ENCODE results near the gene DCAF15. TPM values are rescaled to one million over a fixed set of nuclear protein-coding genes. Genes with fewer than 3 reads are reported as not detected.

The DCAF15 gene
- total and polyA plus RNA-seq, 7 donors = 9.2 to 25.3 (median 16.6) TPM

DNA sequence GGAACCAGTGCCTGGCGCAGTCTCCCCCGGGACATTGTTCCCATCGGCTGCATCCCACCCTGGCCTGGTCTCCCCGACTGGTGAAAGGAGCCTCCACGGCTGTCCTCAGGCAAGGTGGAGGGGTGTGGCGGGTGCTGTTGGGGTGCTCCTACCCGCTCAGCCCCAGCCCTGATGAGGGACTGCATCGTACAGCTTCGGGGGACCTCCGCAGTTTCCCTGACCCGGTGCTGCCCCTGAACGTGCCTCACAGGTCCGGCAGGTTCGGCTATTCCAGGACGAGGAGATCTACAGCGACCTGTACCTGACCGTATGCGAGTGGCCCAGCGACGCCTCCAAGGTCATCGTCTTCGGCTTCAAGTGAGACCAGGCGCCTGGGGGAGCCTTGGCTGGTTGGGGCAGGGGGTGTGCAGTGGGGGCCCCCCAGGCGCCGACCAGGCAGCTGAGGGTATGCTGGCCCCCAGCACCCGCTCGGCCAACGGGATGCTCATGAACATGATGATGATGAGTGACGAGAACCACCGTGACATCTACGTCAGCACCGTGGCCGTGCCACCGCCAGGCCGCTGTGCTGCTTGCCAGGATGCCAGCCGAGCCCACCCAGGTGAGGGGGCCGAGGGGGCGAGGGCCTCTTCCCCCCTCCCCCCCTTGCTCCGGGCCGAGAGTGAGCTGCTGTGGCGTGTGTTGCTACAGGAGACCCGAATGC, 3.5 kb downstream of the DCAF15 start:
- Histone ChIP-seq H3K4me3 (no peak overlapping the region), H3K9me3 (no peaks in the 10 kb centered on the region), H3K27ac (peak overlapping the region; percentile 65), H3K4me1 (peaks cover 10% of the 10 kb centered on the region), H3K27me3 (ENCODE audit: insufficient read depth in 3 of 3, low read length in 2 of 3) (no peaks in the 10 kb centered on the region), H3K36me3 (ENCODE audit: insufficient read depth in 1 of 2, low read depth in 1 of 2) (peaks cover 0 to 66% of the 10 kb centered on the region in 2 donors)
- 89 to 91% (median 91%) methylated on average over 41 to 42 of the region's 42 CpGs for WGBS, 3 donors
- TF ChIP-seq, protein P1, sequence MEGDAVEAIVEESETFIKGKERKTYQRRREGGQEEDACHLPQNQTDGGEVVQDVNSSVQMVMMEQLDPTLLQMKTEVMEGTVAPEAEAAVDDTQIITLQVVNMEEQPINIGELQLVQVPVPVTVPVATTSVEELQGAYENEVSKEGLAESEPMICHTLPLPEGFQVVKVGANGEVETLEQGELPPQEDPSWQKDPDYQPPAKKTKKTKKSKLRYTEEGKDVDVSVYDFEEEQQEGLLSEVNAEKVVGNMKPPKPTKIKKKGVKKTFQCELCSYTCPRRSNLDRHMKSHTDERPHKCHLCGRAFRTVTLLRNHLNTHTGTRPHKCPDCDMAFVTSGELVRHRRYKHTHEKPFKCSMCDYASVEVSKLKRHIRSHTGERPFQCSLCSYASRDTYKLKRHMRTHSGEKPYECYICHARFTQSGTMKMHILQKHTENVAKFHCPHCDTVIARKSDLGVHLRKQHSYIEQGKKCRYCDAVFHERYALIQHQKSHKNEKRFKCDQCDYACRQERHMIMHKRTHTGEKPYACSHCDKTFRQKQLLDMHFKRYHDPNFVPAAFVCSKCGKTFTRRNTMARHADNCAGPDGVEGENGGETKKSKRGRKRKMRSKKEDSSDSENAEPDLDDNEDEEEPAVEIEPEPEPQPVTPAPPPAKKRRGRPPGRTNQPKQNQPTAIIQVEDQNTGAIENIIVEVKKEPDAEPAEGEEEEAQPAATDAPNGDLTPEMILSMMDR (IDR thresholded peaks at IDR 0.05) = no peak
- DNase-seq (peak in 1 of 2 donors; percentile 57), ATAC-seq (no peak)
- intact Hi-C loops (cut with DNase I) = no loop called here

DNA sequence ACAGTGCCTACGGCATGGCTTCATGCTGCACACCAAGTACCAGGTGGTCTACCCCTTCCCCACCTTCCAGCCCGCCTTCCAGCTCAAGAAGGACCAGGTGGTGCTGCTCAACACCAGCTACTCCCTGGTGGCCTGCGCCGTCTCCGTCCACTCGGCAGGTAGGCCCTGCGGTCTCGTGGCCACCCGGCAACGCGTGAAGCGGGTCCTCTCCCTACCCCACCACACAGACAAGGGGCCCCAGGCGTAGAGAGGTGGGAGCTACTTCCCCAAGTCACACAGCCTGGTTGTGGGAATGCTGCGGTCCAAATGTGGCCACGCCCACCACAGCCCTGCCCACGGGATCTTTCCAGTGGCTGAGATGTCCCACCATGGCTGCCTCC, 4.0 kb downstream of the DCAF15 start:
- no peak for ATAC-seq
- TF ChIP-seq, protein P1 (IDR thresholded peaks at IDR 0.05) = no peak
- peaks cover 10% of the 10 kb centered on the region for H3K4me1 ChIP-seq
- WGBS, 3 donors = 88 to 94% (median 89%) methylated on average over 15 to 16 of the region's 16 CpGs
- peak overlapping the region; percentile 65 for H3K27ac ChIP-seq
- H3K27me3 ChIP-seq (ENCODE audit: insufficient read depth in 3 of 3, low read length in 2 of 3) = no peaks in the 10 kb centered on the region
- H3K9me3 ChIP-seq = no peaks in the 10 kb centered on the region
- intact Hi-C loops (cut with DNase I) = no loop called here
- H3K4me3 ChIP-seq = no peak overlapping the region
- DNase-seq = no peak
- peaks cover 0 to 71% of the 10 kb centered on the region in 2 donors for H3K36me3 ChIP-seq (ENCODE audit: insufficient read depth in 1 of 2, low read depth in 1 of 2)

DNA sequence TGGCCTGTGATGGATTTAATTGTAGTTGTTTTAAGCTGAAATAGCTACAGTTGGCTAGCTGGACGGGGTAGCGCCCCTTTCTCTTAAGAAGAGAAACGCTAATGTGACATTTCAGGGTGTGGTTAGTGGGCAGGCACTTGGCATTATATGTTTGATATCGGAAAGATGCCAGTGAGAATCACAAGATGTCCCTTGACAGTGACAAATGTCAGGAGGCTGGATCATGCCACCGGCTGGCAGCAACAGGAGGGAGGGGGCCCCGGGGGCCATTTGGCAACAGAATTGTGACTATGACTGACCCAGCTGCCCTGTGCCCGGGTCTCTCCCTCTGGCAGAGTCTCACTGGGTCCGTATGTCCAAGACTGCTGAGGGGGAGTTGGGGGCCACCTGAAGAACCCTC, 4.7 kb downstream of the DCAF15 start:
- H3K36me3 ChIP-seq (ENCODE audit: insufficient read depth in 1 of 2, low read depth in 1 of 2) = peaks cover 0 to 78% of the 10 kb centered on the region in 2 donors
- TF ChIP-seq, protein P1 (IDR thresholded peaks at IDR 0.05) = no peak
- H3K4me3 ChIP-seq = no peak overlapping the region
- peak in 1 of 2 donors; percentile 83 for DNase-seq
- intact Hi-C loops (cut with DNase I) = no loop called here
- no peaks in the 10 kb centered on the region for H3K9me3 ChIP-seq
- peak in 3 of 4 donors; percentile 12 to 58 (median 36) for ATAC-seq
- H3K4me1 ChIP-seq = peaks cover 10% of the 10 kb centered on the region
- no peaks in the 10 kb centered on the region for H3K27me3 ChIP-seq (ENCODE audit: insufficient read depth in 3 of 3, low read length in 2 of 3)
- peak overlapping the region; percentile 65 for H3K27ac ChIP-seq
- WGBS, 3 donors = 34 to 46% (median 36%) methylated on average over 8 of the region's 8 CpGs

DNA sequence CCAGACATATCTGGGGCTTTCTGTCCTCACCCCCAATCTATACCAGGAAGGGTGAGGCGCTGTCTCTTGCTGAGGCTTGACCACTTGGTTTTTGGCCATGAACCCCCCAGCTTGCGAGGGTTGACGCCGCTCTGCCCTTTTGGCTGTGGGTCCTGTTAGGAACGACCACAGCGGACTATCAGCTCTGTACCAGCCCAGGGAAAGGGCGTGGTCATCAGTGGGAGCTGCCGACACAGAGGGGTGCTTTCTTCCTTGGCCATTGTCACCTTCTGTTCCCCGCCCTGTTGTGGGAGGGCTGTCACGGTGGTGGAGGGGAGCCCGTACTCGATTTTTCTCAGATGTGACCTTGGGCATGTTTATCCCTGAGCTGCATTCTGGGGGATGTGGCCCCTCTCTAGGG, 5.7 kb downstream of the DCAF15 start:
- Histone ChIP-seq H3K4me1 (peaks cover 8% of the 10 kb centered on the region), H3K9me3 (no peaks in the 10 kb centered on the region), H3K27me3 (ENCODE audit: insufficient read depth in 3 of 3, low read length in 2 of 3) (no peaks in the 10 kb centered on the region), H3K27ac (peak overlapping the region; percentile 65), H3K4me3 (no peak overlapping the region), H3K36me3 (ENCODE audit: insufficient read depth in 1 of 2, low read depth in 1 of 2) (peaks cover 0 to 87% of the 10 kb centered on the region in 2 donors)
- 80 to 85% (median 84%) methylated on average over 12 of the region's 12 CpGs for WGBS, 3 donors
- DNase-seq = no peak
- intact Hi-C loops (cut with DNase I) = no loop called here
- ATAC-seq = no peak
- TF ChIP-seq, protein P1 (IDR thresholded peaks at IDR 0.05) = no peak

All from psoas muscle (tissue), 8 donors.